HepG2 (cell line): ENCODE results near the gene FRMD3. TPM values are rescaled to one million over a fixed set of nuclear protein-coding genes. Genes with fewer than 3 reads are reported as not detected.

Experiments
- ARNT ChIP-seq: fragments of 450-650 bp; IDR thresholded peaks from 2 replicates; pipeline ENCODE4 v1.6.1; 2017
- BCLAF1 ChIP-seq: fragments of 450-650 bp; IDR thresholded peaks from 2 replicates; pipeline ENCODE4 v1.6.1; 2017; ENCODE audit warnings: mild to moderate bottlenecking
- DRAP1 ChIP-seq: IDR thresholded peaks from 2 replicates; pipeline ENCODE4 v1.6.1; 2016; ENCODE audit warnings: missing genetic modification reagents, missing compliant biosample characterization
- FOXA3 ChIP-seq: IDR thresholded peaks from 2 replicates; pipeline ENCODE4 v1.6.1; 2016; ENCODE audit warnings: missing genetic modification reagents, missing compliant biosample characterization
- KMT2A ChIP-seq: sonication (generic); formaldehyde crosslinking; IDR thresholded peaks from 2 replicates; pipeline ENCODE4 v1.4.0; 2020; ENCODE audit warnings: missing genetic modification reagents
- NCOA1 ChIP-seq: sonication (generic); formaldehyde crosslinking; IDR thresholded peaks from 2 replicates; pipeline ENCODE4 v1.9.0; 2021; ENCODE audit warnings: missing genetic modification reagents
- SRF ChIP-seq: IDR thresholded peaks from 2 replicates; pipeline ENCODE4 v1.6.1; 2011; ENCODE audit warnings: mild to moderate bottlenecking, low read depth, low read length, moderate library complexity
- STAT5B ChIP-seq: sonication (generic); formaldehyde crosslinking; IDR thresholded peaks from 2 replicates; pipeline ENCODE4 v1.4.0; 2020; ENCODE audit warnings: missing genetic modification reagents
- ZC3H4 ChIP-seq: sonication (generic); formaldehyde crosslinking; IDR thresholded peaks from 2 replicates; pipeline ENCODE4 v1.4.0; 2020; ENCODE audit warnings: missing genetic modification reagents, borderline replicate concordance
- ZKSCAN8 ChIP-seq: IDR thresholded peaks from 2 replicates; pipeline ENCODE4 v1.6.1; 2016; ENCODE audit warnings: borderline replicate concordance, missing genetic modification reagents, missing compliant biosample characterization
- ZNF3 ChIP-seq: IDR thresholded peaks from 2 replicates; pipeline ENCODE4 v1.7.0; 2017; ENCODE audit warnings: inconsistent platforms
- ZNF644 ChIP-seq: IDR thresholded peaks from 2 replicates; pipeline ENCODE4 v1.6.1; 2016; ENCODE audit warnings: low read depth
- ZNF788 ChIP-seq: sonication (generic); formaldehyde crosslinking; IDR thresholded peaks from 2 replicates; pipeline ENCODE4 v1.5.0; 2020; ENCODE audit warnings: mild to moderate bottlenecking, missing genetic modification reagents, borderline replicate concordance
- ZNF841 ChIP-seq: sonication (generic); formaldehyde crosslinking; IDR thresholded peaks from 2 replicates; pipeline ENCODE4 v1.8.1; 2023; ENCODE audit warnings: missing genetic modification reagents, borderline replicate concordance
- ZSCAN25 ChIP-seq: sonication (generic); formaldehyde crosslinking; IDR thresholded peaks from 2 replicates; pipeline ENCODE4 v1.8.0; 2022; ENCODE audit warnings: mild to moderate bottlenecking, missing genetic modification reagents
- polyA plus RNA-seq, 8 experiments: library from polyadenylated mRNA; depleted of rRNA in 3 of 8; stranded (reverse) in 7 of 8; unstranded in 1 of 8; fragments of >200 nt; fragmentation: Illumina TruSeq in 4 of 8; extraction: Trizol in 4 of 8; gene quantifications; 2 replicates each; pipeline versions ENCODE4 v1.2.1 to v1.2.3, GENCODE V29; 2011 to 2016; ENCODE audit warnings: low read depth in 4 of 8, missing spikeins in 1 of 8, mixed read lengths in 1 of 8; ENCODE audit not compliant: insufficient read depth in 1 of 8
- total RNA-seq, 5 experiments: library from RNA; depleted of rRNA; stranded (reverse); fragments of >200 nt; fragmentation: Illumina TruSeq; extraction: Trizol; gene quantifications; 2 replicates each; pipeline ENCODE4 v1.2.3, GENCODE V29; 2016; ENCODE audit warnings: low read depth in 1 of 5
- TF ChIP-seq, protein P1 (sequence below): sonication (generic); formaldehyde crosslinking; IDR thresholded peaks from 2 replicates; pipeline ENCODE4; 2020; ENCODE audit warnings: missing genetic modification reagents, mild to moderate bottlenecking, borderline replicate concordance
- TF ChIP-seq, protein P2 (sequence below): sonication (generic); formaldehyde crosslinking; IDR thresholded peaks from 2 replicates; pipeline ENCODE4 v1.4.0; 2020; ENCODE audit warnings: missing genetic modification reagents, borderline replicate concordance
- TF ChIP-seq, protein P3 (sequence below): sonication (generic); formaldehyde crosslinking; IDR thresholded peaks from 2 replicates; pipeline ENCODE4 v1.8.0; 2022; ENCODE audit warnings: low read depth, missing genetic modification reagents

FRMD3 gene
- total and polyA plus RNA-seq, 2 of the 13 experiments (the other 11 are each of a cell fraction or from before 2014, with no cell fraction given), result 3.2 to 7.7 TPM

DNA sequence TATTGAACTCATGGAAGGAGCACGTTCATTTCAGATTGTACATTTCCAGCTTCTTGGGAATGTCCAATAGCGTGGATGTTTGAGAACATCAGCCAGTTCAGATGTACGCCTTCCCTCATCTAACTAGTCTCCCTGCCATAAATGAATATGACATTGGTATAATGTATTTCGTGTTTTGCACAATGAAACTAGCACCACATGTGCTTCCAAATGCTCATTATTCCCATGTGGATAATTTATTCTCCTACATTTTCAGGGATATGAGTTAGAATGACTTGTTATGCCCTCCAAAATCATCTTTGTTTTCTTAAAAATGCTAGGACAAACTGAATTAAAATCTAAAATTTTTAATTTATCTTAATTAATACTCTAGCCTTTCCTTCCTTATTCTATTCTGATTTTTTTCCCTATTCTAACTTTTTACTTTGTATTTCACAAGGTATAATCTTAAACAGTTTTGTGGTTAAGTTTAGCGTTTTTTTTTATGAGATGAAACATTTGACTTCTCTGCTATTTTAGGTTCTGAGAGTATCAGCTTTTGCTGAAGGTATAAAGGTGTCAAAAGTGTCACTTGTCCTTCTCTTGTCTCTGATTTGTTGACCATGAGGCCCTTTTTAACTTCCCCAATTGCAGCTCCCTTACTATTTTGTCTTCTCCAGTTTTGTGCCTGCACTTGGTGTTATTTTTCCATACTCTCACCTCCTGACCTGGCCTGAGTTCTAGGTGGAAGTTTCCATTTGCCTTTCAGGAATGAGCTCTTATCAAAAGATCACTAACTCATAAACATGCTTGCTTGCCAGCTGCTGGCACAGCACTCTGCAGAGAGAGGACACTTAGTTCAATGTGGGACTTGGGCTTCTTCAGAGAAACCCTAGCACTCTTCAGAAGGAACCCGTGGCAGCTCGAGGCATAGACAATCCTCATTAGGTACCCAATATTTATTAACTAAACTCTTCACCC is 106.8 kb downstream of the FRMD3 start (continued):
- TF ChIP-seq, protein P1, sequence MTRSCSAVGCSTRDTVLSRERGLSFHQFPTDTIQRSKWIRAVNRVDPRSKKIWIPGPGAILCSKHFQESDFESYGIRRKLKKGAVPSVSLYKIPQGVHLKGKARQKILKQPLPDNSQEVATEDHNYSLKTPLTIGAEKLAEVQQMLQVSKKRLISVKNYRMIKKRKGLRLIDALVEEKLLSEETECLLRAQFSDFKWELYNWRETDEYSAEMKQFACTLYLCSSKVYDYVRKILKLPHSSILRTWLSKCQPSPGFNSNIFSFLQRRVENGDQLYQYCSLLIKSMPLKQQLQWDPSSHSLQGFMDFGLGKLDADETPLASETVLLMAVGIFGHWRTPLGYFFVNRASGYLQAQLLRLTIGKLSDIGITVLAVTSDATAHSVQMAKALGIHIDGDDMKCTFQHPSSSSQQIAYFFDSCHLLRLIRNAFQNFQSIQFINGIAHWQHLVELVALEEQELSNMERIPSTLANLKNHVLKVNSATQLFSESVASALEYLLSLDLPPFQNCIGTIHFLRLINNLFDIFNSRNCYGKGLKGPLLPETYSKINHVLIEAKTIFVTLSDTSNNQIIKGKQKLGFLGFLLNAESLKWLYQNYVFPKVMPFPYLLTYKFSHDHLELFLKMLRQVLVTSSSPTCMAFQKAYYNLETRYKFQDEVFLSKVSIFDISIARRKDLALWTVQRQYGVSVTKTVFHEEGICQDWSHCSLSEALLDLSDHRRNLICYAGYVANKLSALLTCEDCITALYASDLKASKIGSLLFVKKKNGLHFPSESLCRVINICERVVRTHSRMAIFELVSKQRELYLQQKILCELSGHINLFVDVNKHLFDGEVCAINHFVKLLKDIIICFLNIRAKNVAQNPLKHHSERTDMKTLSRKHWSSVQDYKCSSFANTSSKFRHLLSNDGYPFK (CRISPR knock-in tag), result no peak
- TF ChIP-seq ZNF3 (CRISPR knock-in tag), result no peak
- TF ChIP-seq, protein P2, sequence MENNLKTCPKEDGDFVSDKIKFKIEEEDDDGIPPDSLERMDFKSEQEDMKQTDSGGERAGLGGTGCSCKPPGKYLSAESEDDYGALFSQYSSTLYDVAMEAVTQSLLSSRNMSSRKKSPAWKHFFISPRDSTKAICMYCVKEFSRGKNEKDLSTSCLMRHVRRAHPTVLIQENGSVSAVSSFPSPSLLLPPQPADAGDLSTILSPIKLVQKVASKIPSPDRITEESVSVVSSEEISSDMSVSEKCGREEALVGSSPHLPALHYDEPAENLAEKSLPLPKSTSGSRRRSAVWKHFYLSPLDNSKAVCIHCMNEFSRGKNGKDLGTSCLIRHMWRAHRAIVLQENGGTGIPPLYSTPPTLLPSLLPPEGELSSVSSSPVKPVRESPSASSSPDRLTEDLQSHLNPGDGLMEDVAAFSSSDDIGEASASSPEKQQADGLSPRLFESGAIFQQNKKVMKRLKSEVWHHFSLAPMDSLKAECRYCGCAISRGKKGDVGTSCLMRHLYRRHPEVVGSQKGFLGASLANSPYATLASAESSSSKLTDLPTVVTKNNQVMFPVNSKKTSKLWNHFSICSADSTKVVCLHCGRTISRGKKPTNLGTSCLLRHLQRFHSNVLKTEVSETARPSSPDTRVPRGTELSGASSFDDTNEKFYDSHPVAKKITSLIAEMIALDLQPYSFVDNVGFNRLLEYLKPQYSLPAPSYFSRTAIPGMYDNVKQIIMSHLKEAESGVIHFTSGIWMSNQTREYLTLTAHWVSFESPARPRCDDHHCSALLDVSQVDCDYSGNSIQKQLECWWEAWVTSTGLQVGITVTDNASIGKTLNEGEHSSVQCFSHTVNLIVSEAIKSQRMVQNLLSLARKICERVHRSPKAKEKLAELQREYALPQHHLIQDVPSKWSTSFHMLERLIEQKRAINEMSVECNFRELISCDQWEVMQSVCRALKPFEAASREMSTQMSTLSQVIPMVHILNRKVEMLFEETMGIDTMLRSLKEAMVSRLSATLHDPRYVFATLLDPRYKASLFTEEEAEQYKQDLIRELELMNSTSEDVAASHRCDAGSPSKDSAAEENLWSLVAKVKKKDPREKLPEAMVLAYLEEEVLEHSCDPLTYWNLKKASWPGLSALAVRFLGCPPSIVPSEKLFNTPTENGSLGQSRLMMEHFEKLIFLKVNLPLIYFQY (CRISPR knock-in tag), result no peak
- TF ChIP-seq BCLAF1, result no peak
- TF ChIP-seq KMT2A (CRISPR knock-in tag), result no peak
- 0 out of 2 replicates have a peak, but pooled peaks have one; percentile 45 for TF ChIP-seq ZKSCAN8 (CRISPR knock-in tag)
- TF ChIP-seq ARNT, result no peak
- TF ChIP-seq DRAP1, result peak; percentile 32; the same call in 1 of the 2 replicates
- TF ChIP-seq STAT5B (CRISPR knock-in tag), result no peak
- peak; percentile 38 for TF ChIP-seq FOXA3
- TF ChIP-seq NCOA1 (CRISPR knock-in tag), result no peak
- TF ChIP-seq ZC3H4 (CRISPR knock-in tag), result no peak
- no peak for TF ChIP-seq ZNF841
- TF ChIP-seq ZNF644 (CRISPR knock-in tag), result 0 out of 2 replicates have a peak, but pooled peaks have one; percentile 50
- TF ChIP-seq ZSCAN25, result no peak
- TF ChIP-seq, protein P3, sequence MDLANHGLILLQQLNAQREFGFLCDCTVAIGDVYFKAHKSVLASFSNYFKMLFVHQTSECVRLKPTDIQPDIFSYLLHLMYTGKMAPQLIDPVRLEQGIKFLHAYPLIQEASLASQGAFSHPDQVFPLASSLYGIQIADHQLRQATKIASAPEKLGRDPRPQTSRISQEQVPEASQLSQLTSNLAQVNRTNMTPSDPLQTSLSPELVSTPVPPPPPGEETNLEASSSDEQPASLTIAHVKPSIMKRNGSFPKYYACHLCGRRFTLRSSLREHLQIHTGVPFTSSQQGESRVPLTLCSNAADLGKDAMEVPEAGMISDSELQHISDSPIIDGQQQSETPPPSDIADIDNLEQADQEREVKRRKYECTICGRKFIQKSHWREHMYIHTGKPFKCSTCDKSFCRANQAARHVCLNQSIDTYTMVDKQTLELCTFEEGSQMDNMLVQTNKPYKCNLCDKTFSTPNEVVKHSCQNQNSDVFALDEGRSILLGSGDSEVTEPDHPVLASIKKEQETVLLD (CRISPR knock-in tag), result no peak
- no peak for TF ChIP-seq ZNF788 (CRISPR knock-in tag)
- TF ChIP-seq SRF, result no peak
